HG02870 (cell line): ENCODE results near the gene SYVN1.
"Not testable (repeated sequence)": the region's sequence is repeated elsewhere in the genome, so short reads cannot be mapped to it uniquely, and the experiment has no call there.

Source experiments
- ATAC-seq: cut with Tn5 transposase; IDR thresholded peaks from one replicate; pipeline ENCODE4 v1.9.1; 2021; ENCODE audit warnings: mild to moderate bottlenecking, moderate library complexity; ENCODE audit not compliant: unreplicated experiment

The SYVN1 gene

GRCh38 chr11:65151331-65151899 lies 17.1 kb upstream of the SYVN1 start:
- no peak for ATAC-seq

GRCh38 chr11:65150509-65151299 lies 16.4 kb upstream of the SYVN1 start:
- no peak for ATAC-seq

GRCh38 chr11:65150131-65150508 lies 15.8 kb upstream of the SYVN1 start:
- ATAC-seq: not testable (repeated sequence)

GRCh38 chr11:65148657-65149056 lies 14.3 kb upstream of the SYVN1 start:
- no peak for ATAC-seq

GRCh38 chr11:65147352-65148075 lies 13.2 kb upstream of the SYVN1 start:
- no peak for ATAC-seq

GRCh38 chr11:65141896-65142494 lies 7.7 kb upstream of the SYVN1 start:
- ATAC-seq: no peak

- ATAC-seq: no peak
Measured at GRCh38 chr11:65136515-65137096, 2.3 kb upstream of the SYVN1 start.

GRCh38 chr11:65135633-65136145 lies 1.4 kb upstream of the SYVN1 start:
- no peak for ATAC-seq

GRCh38 chr11:65134952-65135632 lies 773 bp upstream of the SYVN1 start:
- peak; percentile 56 for ATAC-seq

- ATAC-seq: no peak
Measured at GRCh38 chr11:65133724-65134123, 595 bp downstream of the SYVN1 start.

GRCh38 chr11:65132988-65133700 lies 1.2 kb downstream of the SYVN1 start:
- no peak for ATAC-seq

- no peak for ATAC-seq
Measured at GRCh38 chr11:65132238-65132987, 1.9 kb downstream of the SYVN1 start.

GRCh38 chr11:65131895-65132237 lies 2.5 kb downstream of the SYVN1 start:
- ATAC-seq: no peak

- no peak for ATAC-seq
Measured at GRCh38 chr11:65131417-65131776, 2.9 kb downstream of the SYVN1 start.

GRCh38 chr11:65130631-65131416 lies 3.5 kb downstream of the SYVN1 start:
- ATAC-seq: no peak

- ATAC-seq: no peak
Measured at GRCh38 chr11:65129649-65130441, 4.5 kb downstream of the SYVN1 start.
